ENCODE measurements around the gene SHD.

- no peak for TF ChIP-seq CTCF (IDR thresholded peaks at IDR 0.05)
- no peak for TF ChIP-seq POLR2A (IDR thresholded peaks at IDR 0.05)
Observed at GRCh38 chr19:4305257-4305612, 26.2 kb downstream of the SHD start.
